HUES64 (cell line): Measurements from ENCODE around the gene ZBTB7A.

ENCODE experiments used
- H3K27ac ChIP-seq: 2 replicates; pipeline ENCODE4 v1.7.0; 2013; ENCODE audit warnings: low read depth, low read length, inconsistent platforms
- H3K27me3 ChIP-seq: 2 replicates; pipeline ENCODE4 v1.6.1; 2013; ENCODE audit warnings: mild to moderate bottlenecking, low read length; ENCODE audit not compliant: insufficient read depth
- H3K36me3 ChIP-seq: 2 replicates; pipeline ENCODE4 v1.6.1; 2013; ENCODE audit warnings: mild to moderate bottlenecking, low read length; ENCODE audit not compliant: insufficient read depth
- H3K4me1 ChIP-seq: 2 replicates; pipeline ENCODE4 v1.6.1; 2013; ENCODE audit warnings: mild to moderate bottlenecking, low read length, moderate library complexity; ENCODE audit not compliant: insufficient read depth
- H3K4me3 ChIP-seq: 2 replicates; pipeline ENCODE4 v1.5.1; 2013; ENCODE audit warnings: mild to moderate bottlenecking, low read length, moderate library complexity
- H3K9ac ChIP-seq: 2 replicates; pipeline ENCODE4 v1.6.1; 2013; ENCODE audit warnings: mild to moderate bottlenecking, low read depth, low read length
- H3K9me3 ChIP-seq: 2 replicates; pipeline ENCODE4 v1.6.1; 2013; ENCODE audit warnings: low read depth, low read length; ENCODE audit not compliant: insufficient read depth
- WGBS: fragments of 150-250, 120-280 bp; methylation state at CpG from one replicate; pipeline ENCODE4 v1.1.7; 2013; ENCODE audit warnings: missing lambda C conversion rate; 5-methylcytosine and 5-hydroxymethylcytosine counted together

Gene ZBTB7A

DNA sequence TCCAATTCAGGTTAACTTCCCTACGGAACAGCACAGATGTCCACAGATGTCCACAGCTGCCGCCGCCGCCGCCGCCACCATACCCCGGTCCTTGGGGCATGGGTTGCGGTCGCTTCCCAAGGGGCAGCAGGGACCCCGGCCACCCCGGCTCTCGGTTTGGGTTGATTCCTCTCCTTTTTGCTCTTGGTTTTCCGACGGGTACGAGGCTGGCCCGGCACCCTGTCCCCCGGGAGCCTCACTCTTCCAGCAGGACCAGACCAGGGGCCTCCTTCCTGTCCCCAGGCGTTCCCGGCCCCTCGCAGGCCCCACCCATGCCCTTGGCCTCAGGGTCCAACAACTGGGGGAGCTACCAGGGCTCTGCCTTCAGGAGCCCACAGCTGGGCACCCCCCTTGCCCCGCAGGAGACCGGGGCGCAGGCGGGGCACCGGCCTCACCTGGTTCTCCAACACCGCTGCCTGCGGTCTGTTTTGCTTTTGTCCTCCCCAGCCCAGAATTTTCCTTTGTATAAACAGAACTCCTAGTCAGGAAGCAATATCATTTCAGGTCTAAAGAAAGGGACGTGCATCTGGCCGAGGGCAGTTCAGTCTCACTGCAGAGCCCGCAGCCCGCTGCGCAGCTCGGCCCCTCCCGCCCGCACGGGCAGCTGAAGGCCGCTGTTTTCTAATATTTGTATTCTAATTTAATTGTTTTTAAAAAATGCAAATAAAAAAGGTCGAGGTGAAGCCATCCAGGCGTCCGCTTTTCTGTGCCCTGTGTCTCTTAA is 27.9 kb downstream of the ZBTB7A start:
- peaks cover 25% of the 10 kb centered on the region for H3K36me3 ChIP-seq
- H3K9ac ChIP-seq, result no peak overlapping the region
- no peak overlapping the region for H3K27ac ChIP-seq
- H3K4me1 ChIP-seq, result no peaks in the 10 kb centered on the region
- 95% methylated on average over 36 of the region's 40 CpGs for WGBS
- no peaks in the 10 kb centered on the region for H3K27me3 ChIP-seq
- no peaks in the 10 kb centered on the region for H3K9me3 ChIP-seq
- H3K4me3 ChIP-seq, result no peak overlapping the region

GRCh38 chr19:4038057-4038456 is 28.6 kb downstream of the ZBTB7A start:
- 94% methylated on average over 33 of the region's 33 CpGs for WGBS
- Histone ChIP-seq H3K9ac (no peak overlapping the region), H3K4me1 (no peaks in the 10 kb centered on the region), H3K27ac (no peak overlapping the region), H3K27me3 (no peaks in the 10 kb centered on the region), H3K9me3 (no peaks in the 10 kb centered on the region), H3K4me3 (no peak overlapping the region), H3K36me3 (peaks cover 33% of the 10 kb centered on the region)

DNA sequence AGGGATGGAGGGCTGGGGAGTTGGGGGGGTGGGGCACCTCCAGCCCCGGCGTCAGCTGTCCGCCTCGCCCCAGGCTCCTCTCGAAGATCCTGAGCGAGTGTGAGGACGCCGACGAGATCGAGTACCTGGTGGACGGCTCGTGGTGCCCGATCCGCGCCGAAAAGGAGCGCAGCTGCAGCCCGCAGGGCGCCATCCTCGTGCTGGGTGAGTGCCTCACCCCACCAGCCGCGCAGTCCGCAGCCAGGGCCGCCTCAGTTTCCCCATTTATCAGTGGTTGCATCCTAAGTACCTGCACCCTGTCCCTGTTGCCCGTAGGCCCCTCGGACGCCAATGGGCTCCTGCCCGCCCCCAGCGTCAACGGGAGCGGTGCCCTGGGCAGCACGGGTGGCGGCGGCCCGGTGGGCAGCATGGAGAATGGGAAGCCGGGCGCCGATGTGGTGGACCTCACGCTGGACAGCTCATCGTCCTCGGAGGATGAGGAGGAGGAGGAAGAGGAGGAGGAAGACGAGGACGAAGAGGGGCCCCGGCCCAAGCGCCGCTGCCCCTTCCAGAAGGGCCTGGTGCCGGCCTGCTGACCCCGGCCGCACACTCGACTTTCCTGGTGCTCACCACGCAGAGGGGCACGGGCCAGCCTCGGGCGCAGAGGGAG is 29.3 kb downstream of the ZBTB7A start:
- H3K27me3 ChIP-seq, result no peaks in the 10 kb centered on the region
- H3K9ac ChIP-seq, result no peak overlapping the region
- no peaks in the 10 kb centered on the region for H3K4me1 ChIP-seq
- H3K9me3 ChIP-seq, result no peaks in the 10 kb centered on the region
- 95% methylated on average over 54 of the region's 54 CpGs for WGBS
- H3K4me3 ChIP-seq, result no peak overlapping the region
- H3K36me3 ChIP-seq, result peaks cover 38% of the 10 kb centered on the region
- no peak overlapping the region for H3K27ac ChIP-seq

DNA sequence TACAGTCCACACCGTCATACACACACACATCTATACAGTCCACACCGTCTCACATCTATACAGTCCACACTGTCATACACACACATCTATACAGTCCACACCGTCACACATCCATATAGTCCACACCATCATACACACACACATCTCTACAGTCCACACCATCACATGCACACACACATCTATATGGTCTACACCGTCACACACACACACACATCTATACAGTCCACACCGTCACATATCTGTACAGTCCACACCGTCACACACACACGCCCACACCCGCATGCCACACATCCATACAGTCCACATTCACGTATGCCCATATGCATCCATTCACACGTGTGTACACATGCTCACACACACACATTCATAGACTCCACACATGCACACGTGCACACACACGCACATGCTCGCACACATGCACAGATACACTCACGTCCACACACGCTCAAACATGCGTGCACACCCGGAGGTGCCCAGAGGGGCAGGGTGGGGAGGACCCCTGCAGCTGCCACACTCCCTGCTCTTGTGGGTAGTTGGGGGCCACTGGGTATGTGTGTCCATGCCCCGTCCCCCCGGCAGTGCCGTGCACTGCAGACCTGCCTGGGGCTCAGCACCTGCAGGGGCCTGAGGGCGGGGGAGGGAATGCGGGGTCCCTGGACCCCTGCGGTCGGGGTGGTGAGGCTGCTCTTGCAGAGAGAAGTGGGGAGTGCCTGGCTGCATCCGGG is 30.0 kb downstream of the ZBTB7A start:
- Histone ChIP-seq H3K4me3 (no peak overlapping the region), H3K9ac (no peak overlapping the region), H3K9me3 (no peaks in the 10 kb centered on the region), H3K36me3 (peaks cover 42% of the 10 kb centered on the region), H3K27me3 (no peaks in the 10 kb centered on the region), H3K4me1 (no peaks in the 10 kb centered on the region), H3K27ac (no peak overlapping the region)
- 96% methylated on average over 25 of the region's 25 CpGs for WGBS

DNA sequence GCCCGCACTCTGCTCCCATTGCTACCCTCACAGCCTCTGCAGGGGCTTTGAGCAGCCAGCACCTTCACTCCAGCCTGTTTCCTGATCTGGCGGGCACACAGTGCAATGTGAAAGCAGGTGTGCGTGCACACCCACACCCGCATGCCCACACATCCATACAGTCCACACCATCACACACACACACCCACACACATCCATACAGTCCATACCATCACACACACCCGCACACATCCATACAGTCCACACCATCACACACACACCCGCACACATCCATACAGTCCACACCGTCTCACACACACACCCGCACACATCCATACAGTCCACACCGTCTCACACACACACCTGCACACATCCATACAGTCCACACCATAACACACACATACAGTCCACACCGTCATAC is 31.1 kb downstream of the ZBTB7A start:
- no peak overlapping the region for H3K27ac ChIP-seq
- H3K9ac ChIP-seq, result no peak overlapping the region
- peaks cover 49% of the 10 kb centered on the region for H3K36me3 ChIP-seq
- no peak overlapping the region for H3K4me3 ChIP-seq
- H3K4me1 ChIP-seq, result no peaks in the 10 kb centered on the region
- H3K9me3 ChIP-seq, result no peaks in the 10 kb centered on the region
- no peaks in the 10 kb centered on the region for H3K27me3 ChIP-seq
- WGBS, result 89% methylated on average over 10 of the region's 10 CpGs

GRCh38 chr19:4035018-4035566 is 31.6 kb downstream of the ZBTB7A start:
- Histone ChIP-seq H3K9me3 (no peaks in the 10 kb centered on the region), H3K4me1 (no peaks in the 10 kb centered on the region), H3K36me3 (peaks cover 49% of the 10 kb centered on the region), H3K4me3 (no peak overlapping the region), H3K9ac (no peak overlapping the region), H3K27me3 (no peaks in the 10 kb centered on the region), H3K27ac (no peak overlapping the region)
- WGBS, result 93% methylated on average over 19 of the region's 19 CpGs

GRCh38 chr19:4034048-4035017 is 32.4 kb downstream of the ZBTB7A start:
- Histone ChIP-seq H3K4me3 (no peak overlapping the region), H3K9me3 (no peaks in the 10 kb centered on the region), H3K4me1 (no peaks in the 10 kb centered on the region), H3K36me3 (peaks cover 52% of the 10 kb centered on the region), H3K9ac (no peak overlapping the region), H3K27me3 (no peaks in the 10 kb centered on the region), H3K27ac (no peak overlapping the region)
- 94% methylated on average over 34 of the region's 34 CpGs for WGBS

- no peak overlapping the region for H3K27ac ChIP-seq
- no peaks in the 10 kb centered on the region for H3K9me3 ChIP-seq
- WGBS, result 91% methylated on average over 63 of the region's 63 CpGs
- peaks cover 58% of the 10 kb centered on the region for H3K36me3 ChIP-seq
- no peaks in the 10 kb centered on the region for H3K4me1 ChIP-seq
- H3K4me3 ChIP-seq, result no peak overlapping the region
- no peak overlapping the region for H3K9ac ChIP-seq
- no peaks in the 10 kb centered on the region for H3K27me3 ChIP-seq
These were observed 33.4 kb downstream of the ZBTB7A start for GRCh38 chr19:4033028-4033956.

DNA sequence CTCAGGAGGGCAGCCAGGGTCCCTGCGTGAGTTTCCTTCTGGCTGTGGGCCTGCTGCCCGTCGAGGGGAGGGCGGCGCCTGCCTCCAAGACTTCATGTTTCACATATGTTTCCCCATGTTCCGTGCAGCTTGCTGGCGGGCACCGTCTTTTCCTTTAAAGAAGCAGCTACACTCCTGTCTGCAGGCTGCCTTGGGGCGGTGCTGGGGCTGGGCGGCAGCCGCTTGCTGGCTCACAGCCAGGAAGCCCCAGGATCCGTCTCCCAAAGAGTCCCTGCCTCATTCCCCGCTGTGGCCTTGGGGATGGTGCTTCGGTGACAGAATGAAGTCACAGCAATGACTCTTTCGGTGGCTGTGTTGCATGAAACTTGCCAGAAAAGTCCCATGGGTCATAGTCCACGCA is 34.3 kb downstream of the ZBTB7A start:
- H3K36me3 ChIP-seq, result peaks cover 54% of the 10 kb centered on the region
- H3K27me3 ChIP-seq, result no peaks in the 10 kb centered on the region
- H3K9ac ChIP-seq, result no peak overlapping the region
- 95% methylated on average over 16 of the region's 16 CpGs for WGBS
- no peak overlapping the region for H3K4me3 ChIP-seq
- H3K27ac ChIP-seq, result no peak overlapping the region
- H3K4me1 ChIP-seq, result no peaks in the 10 kb centered on the region
- H3K9me3 ChIP-seq, result no peaks in the 10 kb centered on the region

DNA sequence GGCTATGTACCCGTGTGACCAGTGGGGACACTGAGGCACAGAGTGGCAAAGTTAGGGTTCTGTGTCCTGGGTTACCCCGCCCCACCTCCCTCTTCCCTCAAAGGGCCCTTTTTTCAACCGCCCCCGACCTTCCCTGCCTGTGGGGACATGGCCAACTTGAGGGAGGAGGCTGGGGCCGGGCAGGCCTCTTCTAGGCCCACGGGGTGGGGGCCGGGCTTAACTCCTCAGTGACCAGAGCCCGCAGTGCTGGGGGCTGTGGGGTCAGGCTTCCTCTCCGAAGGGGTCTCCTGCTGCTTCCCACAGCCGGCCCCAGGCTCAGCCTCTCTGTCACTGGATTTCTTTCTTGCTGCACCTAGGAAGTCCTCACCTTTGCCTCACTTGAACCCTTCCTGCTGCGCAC is 35.3 kb downstream of the ZBTB7A start:
- Histone ChIP-seq H3K27ac (no peak overlapping the region), H3K9ac (no peak overlapping the region), H3K9me3 (no peaks in the 10 kb centered on the region), H3K27me3 (no peaks in the 10 kb centered on the region), H3K36me3 (peaks cover 49% of the 10 kb centered on the region), H3K4me3 (no peak overlapping the region), H3K4me1 (no peaks in the 10 kb centered on the region)
- 90% methylated on average over 11 of the region's 11 CpGs for WGBS
